ENCODE results near the gene MRPS2. TPM values are rescaled to one million over a fixed set of nuclear protein-coding genes. Genes with fewer than 3 reads are reported as not detected.

MRPS2 gene
- total RNA-seq, result 56.1 and 72.4 TPM in 2 replicates

GRCh38 chr9:135500525-135501260 is at the start of gene MRPS2:
Gene MRPS2 (plus strand): TSS chr9:135500682. CDS start chr9:135500711, 29 bp downstream.

DNA sequence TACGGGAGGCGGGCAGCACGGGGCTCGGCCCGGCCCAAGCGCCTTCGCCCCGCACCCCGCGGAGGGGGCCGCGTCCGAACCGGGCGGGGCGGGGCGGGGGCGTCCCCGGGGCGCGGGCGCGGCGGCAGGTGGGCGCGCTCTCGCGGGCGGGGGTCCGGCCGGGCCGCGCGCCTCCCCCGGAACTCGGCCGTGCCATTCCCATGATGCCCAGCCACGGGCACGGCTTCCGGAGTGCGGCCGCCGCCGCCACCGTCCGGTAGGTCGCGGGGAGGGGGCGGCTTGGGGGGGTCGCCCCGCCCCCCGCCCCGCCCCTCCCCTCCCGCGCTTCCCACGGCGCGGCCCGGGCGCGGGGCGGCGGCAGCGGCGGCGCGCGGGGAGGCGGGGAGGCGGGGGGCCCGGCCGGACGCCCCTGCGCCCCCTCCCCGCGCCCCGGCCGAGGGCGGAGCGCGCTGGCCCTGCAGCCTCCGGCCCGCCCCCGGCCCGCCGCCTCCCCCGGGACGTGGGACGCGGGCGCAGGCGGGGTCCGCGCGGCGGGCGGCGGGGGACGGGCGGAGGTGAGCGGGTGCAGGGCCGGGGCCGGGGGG is 20.9 kb upstream of the MRPS2 start, which contains the start of gene PPP1R26:
PPP1R26 (plus strand) TSS at position 314 of the 584 bp plus-strand sequence. CDS start 4,729 bp downstream, outside the sequence.

GRCh38 chr9:135520916-135521607 is 20.6 kb downstream of the MRPS2 start, which contains the start of gene LCN1:
Gene LCN1 (plus strand): TSS chr9:135521440. CDS start chr9:135521498, 58 bp downstream.

GRCh38 chr9:135545646-135546176 is 45.2 kb downstream of the MRPS2 start, which contains the start of gene OBP2A:
Gene OBP2A (plus strand): TSS chr9:135546126. CDS start chr9:135546181, 55 bp downstream.

Other genes with a start within 250 kb of the MRPS2 start
- gene PPP1R26, start 20.9 kb upstream of the MRPS2 start, total RNA-seq, result 20.7 and 30.8 TPM in 2 replicates
- not detected in 2 replicates for gene LCN1, start 20.8 kb downstream of the MRPS2 start, total RNA-seq
- gene OBP2A, start 45.4 kb downstream of the MRPS2 start, total RNA-seq, result not detected in 2 replicates
- gene PAEP, start 61.1 kb downstream of the MRPS2 start, total RNA-seq, result not detected in 2 replicates
- not detected in 2 replicates for gene GLT6D1, start 138.9 kb downstream of the MRPS2 start, total RNA-seq
- not detected in 2 replicates for gene LCN9, start 162.6 kb downstream of the MRPS2 start, total RNA-seq
- not detected in 2 replicates for gene SOHLH1, start 198.8 kb downstream of the MRPS2 start, total RNA-seq
- not detected in 2 replicates for gene KCNT1, start 201.5 kb downstream of the MRPS2 start, total RNA-seq

All from hair follicular keratinocyte (primary cell).